Measurements from ENCODE around the gene KAT2A. TPM values are rescaled to one million over a fixed set of nuclear protein-coding genes. Genes with fewer than 3 reads are reported as not detected.

Gene KAT2A
- total RNA-seq, 1 experiment from 2014 or later = 43.5 TPM

DNA sequence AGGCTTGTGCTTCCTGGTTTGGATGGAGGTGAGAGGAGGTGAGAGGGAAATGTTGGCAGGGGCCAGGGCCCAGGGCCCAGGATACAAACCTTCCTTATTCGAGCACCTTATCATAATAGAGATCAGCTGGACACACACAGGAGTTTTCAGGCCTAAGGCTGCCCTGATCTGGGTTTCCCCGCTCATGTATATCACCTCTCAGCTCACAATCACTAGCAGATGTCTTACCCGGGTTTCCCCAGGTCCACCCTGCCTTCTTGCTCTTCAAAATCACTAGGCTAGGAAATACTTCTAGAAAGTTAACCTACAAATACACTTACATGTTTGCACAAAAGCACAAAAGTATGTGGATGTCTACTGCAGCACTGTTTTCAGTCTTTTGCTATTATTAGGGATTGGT is 5.7 kb upstream of the KAT2A start:
- no peak overlapping the region for H4K5ac ChIP-seq (ENCODE audit: insufficient read length, low read depth, low read length)
- no peak overlapping the region for H3T11ph ChIP-seq (ENCODE audit: low read length)
- Mint-ChIP-seq H3K9me3 (no peaks in the 10 kb centered on the region), H3K27me3 (ENCODE audit: low read depth) (no peaks in the 10 kb centered on the region), H3K4me1 (peaks cover 16 to 21% of the 10 kb centered on the region in 2 experiments), H3K36me3 (ENCODE audit: insufficient read depth in 1 of 3, low read depth in 3 of 3) (peaks cover 20 to 72% (median 54%) of the 10 kb centered on the region in 3 experiments; a peak in 6 of 7 replicates), H3K4me3 (no peak overlapping the region), H3K27ac (no peak overlapping the region)
- no peak overlapping the region for H2BK5ac ChIP-seq (ENCODE audit: insufficient read length, low read length)
- no peaks in the 10 kb centered on the region for H4K20me1 ChIP-seq (ENCODE audit: control insufficient read depth, insufficient read depth, insufficient read length)
- no peak overlapping the region for H3K14ac ChIP-seq (ENCODE audit: insufficient read depth, low read length)
- no peak overlapping the region for H3K27ac ChIP-seq (ENCODE audit: insufficient read length, low read depth, low read length)
- H3K4me1 ChIP-seq (ENCODE audit: insufficient read depth, low read length) = no peaks in the 10 kb centered on the region
- H4K91ac ChIP-seq (ENCODE audit: insufficient read length, low read depth, low read length) = no peak overlapping the region
- no peak overlapping the region for H2AFZ ChIP-seq (ENCODE audit: low read length)
- no peak overlapping the region for H3K18ac ChIP-seq (ENCODE audit: insufficient read length, low read depth, low read length)
- no peaks in the 10 kb centered on the region for H3K23me2 ChIP-seq (ENCODE audit: insufficient read length, low read depth, low read length, poor library complexity, severe bottlenecking)
- TF ChIP-seq, protein P1, sequence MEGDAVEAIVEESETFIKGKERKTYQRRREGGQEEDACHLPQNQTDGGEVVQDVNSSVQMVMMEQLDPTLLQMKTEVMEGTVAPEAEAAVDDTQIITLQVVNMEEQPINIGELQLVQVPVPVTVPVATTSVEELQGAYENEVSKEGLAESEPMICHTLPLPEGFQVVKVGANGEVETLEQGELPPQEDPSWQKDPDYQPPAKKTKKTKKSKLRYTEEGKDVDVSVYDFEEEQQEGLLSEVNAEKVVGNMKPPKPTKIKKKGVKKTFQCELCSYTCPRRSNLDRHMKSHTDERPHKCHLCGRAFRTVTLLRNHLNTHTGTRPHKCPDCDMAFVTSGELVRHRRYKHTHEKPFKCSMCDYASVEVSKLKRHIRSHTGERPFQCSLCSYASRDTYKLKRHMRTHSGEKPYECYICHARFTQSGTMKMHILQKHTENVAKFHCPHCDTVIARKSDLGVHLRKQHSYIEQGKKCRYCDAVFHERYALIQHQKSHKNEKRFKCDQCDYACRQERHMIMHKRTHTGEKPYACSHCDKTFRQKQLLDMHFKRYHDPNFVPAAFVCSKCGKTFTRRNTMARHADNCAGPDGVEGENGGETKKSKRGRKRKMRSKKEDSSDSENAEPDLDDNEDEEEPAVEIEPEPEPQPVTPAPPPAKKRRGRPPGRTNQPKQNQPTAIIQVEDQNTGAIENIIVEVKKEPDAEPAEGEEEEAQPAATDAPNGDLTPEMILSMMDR (conservative IDR thresholded peaks at IDR 0.05) = no peak
- no peak overlapping the region for H3K4ac ChIP-seq (ENCODE audit: low read depth, low read length)
- no peaks in the 10 kb centered on the region for H3K79me2 ChIP-seq (ENCODE audit: insufficient read depth, low read length)
- no peak overlapping the region for H3K23ac ChIP-seq (ENCODE audit: insufficient read length, low read depth, low read length)
- no peak overlapping the region for H4K8ac ChIP-seq (replicated peaks; ENCODE audit: insufficient read length, low read depth, low read length)
- no peaks in the 10 kb centered on the region for H3K9me3 ChIP-seq (ENCODE audit: control insufficient read depth, low read depth, low read length)
- H3K79me1 ChIP-seq (ENCODE audit: insufficient read depth, low read depth, low read length, poor library complexity, severe bottlenecking) = no peaks in the 10 kb centered on the region
- no CpG with 5 or more reads among the region's 3 CpGs for WGBS (ENCODE audit: extremely low coverage, insufficient read length, low lambda C conversion rate)
- H3K4me2 ChIP-seq (ENCODE audit: insufficient read depth, insufficient read length, low read length) = no peak overlapping the region
- no peak overlapping the region for H3K56ac ChIP-seq (ENCODE audit: insufficient read length, low read depth, low read length)
- H2BK12ac ChIP-seq (ENCODE audit: insufficient read length, low read depth, low read length) = no peak overlapping the region
- no peak overlapping the region for H2BK20ac ChIP-seq (ENCODE audit: low read depth, low read length, poor library complexity, severe bottlenecking)
- no peak overlapping the region for H2BK15ac ChIP-seq (ENCODE audit: low read depth, low read length)
- H2BK120ac ChIP-seq (ENCODE audit: low read depth, low read length, poor library complexity, severe bottlenecking) = no peak overlapping the region
- H2AK5ac ChIP-seq (ENCODE audit: insufficient read length, low read length) = no peak overlapping the region
- no peak overlapping the region for H3K9ac ChIP-seq (ENCODE audit: extremely low read depth, insufficient read length, low read length)
- H3K27me3 ChIP-seq (ENCODE audit: insufficient read depth, low read length) = peaks cover 2% of the 10 kb centered on the region; the same call in 1 of the 2 replicates
- DNase-seq = no peak
